TTC549 (cell line): ENCODE measurements around the gene ANKFN1.
"Not testable (repeated sequence)": the region's sequence is repeated elsewhere in the genome, so short reads cannot be mapped to it uniquely, and the experiment has no call there.

Experiments
- FAIRE-seq: peaks from 2 replicates; lab custom pipeline; 2012; peaks lifted over from hg19 to GRCh38; lab: Jason Lieb, UNC

Gene ANKFN1

GRCh38 chr17:56184650-56185049 lies 31.4 kb downstream of the ANKFN1 start:
- no peak for FAIRE-seq

GRCh38 chr17:56185491-56186221 lies 32.4 kb downstream of the ANKFN1 start:
- FAIRE-seq: no peak

- FAIRE-seq: no peak
These were observed 33.0 kb downstream of the ANKFN1 start for GRCh38 chr17:56186222-56186786.

- FAIRE-seq: no peak
These were observed 50.2 kb downstream of the ANKFN1 start for GRCh38 chr17:56203430-56203829.

- FAIRE-seq: no peak
These were observed 53.1 kb downstream of the ANKFN1 start for GRCh38 chr17:56206351-56206750.

- no peak for FAIRE-seq
These were observed 59.8 kb downstream of the ANKFN1 start for GRCh38 chr17:56213031-56213430.

- FAIRE-seq: no peak
These were observed 64.6 kb downstream of the ANKFN1 start for GRCh38 chr17:56217921-56218320.

- no peak for FAIRE-seq
These were observed 69.0 kb downstream of the ANKFN1 start for GRCh38 chr17:56222255-56222654.

- no peak for FAIRE-seq
These were observed 77.4 kb downstream of the ANKFN1 start for GRCh38 chr17:56230660-56231059.

- no peak for FAIRE-seq
These were observed 78.0 kb downstream of the ANKFN1 start for GRCh38 chr17:56231252-56231651.

- no peak for FAIRE-seq
These were observed 78.4 kb downstream of the ANKFN1 start for GRCh38 chr17:56231693-56232092.

GRCh38 chr17:56244268-56244890 lies 91.1 kb downstream of the ANKFN1 start:
- no peak for FAIRE-seq

- no peak for FAIRE-seq
These were observed 94.5 kb downstream of the ANKFN1 start for GRCh38 chr17:56247816-56248215.

- no peak for FAIRE-seq
These were observed 103.8 kb downstream of the ANKFN1 start for GRCh38 chr17:56257075-56257474.

GRCh38 chr17:56260376-56261002 lies 107.2 kb downstream of the ANKFN1 start:
- FAIRE-seq: no peak

GRCh38 chr17:56262803-56263202 lies 109.5 kb downstream of the ANKFN1 start:
- no peak for FAIRE-seq

GRCh38 chr17:56269556-56270389 lies 116.5 kb downstream of the ANKFN1 start:
- no peak for FAIRE-seq

- FAIRE-seq: no peak
These were observed 121.2 kb downstream of the ANKFN1 start for GRCh38 chr17:56274491-56274890.

- no peak for FAIRE-seq
These were observed 131.2 kb downstream of the ANKFN1 start for GRCh38 chr17:56284482-56284881.

GRCh38 chr17:56288786-56289185 lies 135.5 kb downstream of the ANKFN1 start:
- FAIRE-seq: not testable (repeated sequence)

GRCh38 chr17:56289321-56289720 lies 136.0 kb downstream of the ANKFN1 start:
- no peak for FAIRE-seq

GRCh38 chr17:56290101-56290801 lies 137.0 kb downstream of the ANKFN1 start:
- FAIRE-seq: no peak
